K562 treated with DMSO at 1 percent for 12 hours (cell line): Measurements from ENCODE around the gene ZNF43. TPM values are rescaled to one million over a fixed set of nuclear protein-coding genes. Genes with fewer than 3 reads are reported as not detected.

Experiments
- total RNA-seq: library from RNA; unstranded; fragments of 300-600 nt; gene quantifications from 2 replicates; pipeline ENCODE4 v1.2.3, GENCODE V29; 2022; ENCODE audit not compliant: insufficient read depth

ZNF43 gene
- 1.4 and 7.8 TPM in 2 replicates for total RNA-seq

GRCh38 chr19:21835810-21836444 is at the start of gene ZNF43:
Gene ZNF43, minus strand, starts transcription at chr19:21836182. Its CDS starts 144 bp downstream, at chr19:21836038.

GRCh38 chr19:21767065-21767800 is 68.7 kb downstream of the ZNF43 start, which contains the start of gene ZNF100:
Gene ZNF100, minus strand, starts transcription at chr19:21767579. Its CDS starts 150 bp downstream, at chr19:21767429.

Other genes starting within 250 kb of the ZNF43 start
- gene ZNF100, start 68.6 kb downstream of the ZNF43 start, total RNA-seq, result 3.0 and 9.7 TPM in 2 replicates
- gene ZNF208, start 174.8 kb upstream of the ZNF43 start, total RNA-seq, result 1.8 TPM in 1 of 2 replicates, not detected in the other
- gene ZNF257, start 216.3 kb upstream of the ZNF43 start, total RNA-seq, result 4.5 and 5.2 TPM in 2 replicates